GM23248 (cell line): Measurements from ENCODE around the gene BECN2. TPM values are rescaled to one million over a fixed set of nuclear protein-coding genes. Genes with fewer than 3 reads are reported as not detected.

ENCODE experiments used
- DNase-seq: peaks from one replicate; pipeline ENCODE4 v3.0.0-alpha.2; 2015
- H2AFZ ChIP-seq: fragments of 200-600 bp; sonication (generic); 2 replicates; pipeline ENCODE4 v1.6.1; 2016; ENCODE audit warnings: antibody characterized with exemption
- H3F3A ChIP-seq: fragments of 200-600 bp; sonication (generic); 2 replicates; pipeline ENCODE4 v1.6.1; 2016; ENCODE audit warnings: mild to moderate bottlenecking, antibody characterized with exemption, mixed run types; ENCODE audit not compliant: insufficient read depth
- H3K27ac ChIP-seq: fragments of 200-600 bp; sonication (generic); 2 replicates; pipeline ENCODE4 v1.5.1; 2016; ENCODE audit warnings: mild to moderate bottlenecking
- H3K27me3 ChIP-seq: fragments of 200-600 bp; sonication (generic); replicated peaks from 2 replicates; pipeline ENCODE4 v1.6.1; 2016; ENCODE audit warnings: mild to moderate bottlenecking; ENCODE audit not compliant: insufficient read depth
- H3K36me3 ChIP-seq: fragments of 200-600 bp; sonication (generic); 2 replicates; pipeline ENCODE4 v1.6.1; 2016; ENCODE audit warnings: low read depth, mild to moderate bottlenecking
- H3K4me1 ChIP-seq: fragments of 200-600 bp; sonication (generic); 2 replicates; pipeline ENCODE4 v1.6.1; 2016; ENCODE audit warnings: mild to moderate bottlenecking; ENCODE audit not compliant: insufficient read depth
- H3K4me2 ChIP-seq: fragments of 200-600 bp; sonication (generic); one replicate; pipeline ENCODE4 v1.6.1; 2016; ENCODE audit warnings: mild to moderate bottlenecking; ENCODE audit not compliant: unreplicated experiment
- H3K4me3 ChIP-seq: fragments of 200-600 bp; sonication (generic); 2 replicates; pipeline ENCODE4 v1.5.1; 2016; ENCODE audit warnings: mild to moderate bottlenecking
- H3K79me2 ChIP-seq: fragments of 200-600 bp; sonication (generic); 2 replicates; pipeline ENCODE4 v1.6.1; 2016; ENCODE audit warnings: mild to moderate bottlenecking; ENCODE audit not compliant: insufficient read depth
- H3K9ac ChIP-seq: fragments of 200-600 bp; sonication (generic); 2 replicates; pipeline ENCODE4 v1.6.1; 2016; ENCODE audit warnings: mild to moderate bottlenecking
- H3K9me2 ChIP-seq: fragments of 200-600 bp; sonication (generic); 2 replicates; pipeline ENCODE4 v1.6.1; 2016; ENCODE audit warnings: mixed run types, mild to moderate bottlenecking, moderate library complexity; ENCODE audit not compliant: insufficient read depth
- H3K9me3 ChIP-seq: fragments of 200-600 bp; sonication (generic); one replicate; pipeline ENCODE4 v1.6.1; 2017; ENCODE audit warnings: low read depth
- H4K20me1 ChIP-seq: fragments of 200-600 bp; sonication (generic); 2 replicates; pipeline ENCODE4 v1.6.0; 2016; ENCODE audit not compliant: insufficient read depth
- EZH2 ChIP-seq: fragments of 200-600 bp; sonication (generic); IDR thresholded peaks from 2 replicates; pipeline ENCODE4 v1.6.1; 2018; ENCODE audit warnings: antibody characterized with exemption, mild to moderate bottlenecking; ENCODE audit not compliant: insufficient read depth, poor library complexity, severe bottlenecking
- EZH2phosphoT487 ChIP-seq: fragments of 200-600 bp; sonication (generic); IDR thresholded peaks from 2 replicates; pipeline ENCODE4 v1.6.1; 2018; ENCODE audit warnings: antibody characterized with exemption, moderate library complexity, mild to moderate bottlenecking, low read depth; ENCODE audit not compliant: insufficient read depth
- WGBS, 2 experiments: methylation state at CpG; one replicate each; pipeline ENCODE4 v1.1.6; 2015 to 2017; ENCODE audit warnings: low lambda C conversion rate in 2 of 2, low coverage in 1 of 2; ENCODE audit errors: missing lambda C conversion rate in 2 of 2; 5-methylcytosine and 5-hydroxymethylcytosine counted together
- in situ Hi-C: fragments of 300-500 bp; cut with MboI; formaldehyde crosslinking; loops from 2 replicates; pipeline ENCODE4 v1.15.0; 2020
- polyA plus RNA-seq: library from polyadenylated mRNA; unstranded; fragments of >200 nt; fragmentation: Nextera tagmentation; extraction: Ambion mirVana; gene quantifications from 2 replicates; pipeline ENCODE4 v1.2.1, GENCODE V29; 2016
- total RNA-seq: library from RNA; depleted of rRNA; stranded (reverse); fragments of >200 nt; shearing (Covaris generic); gene quantifications from 2 replicates; pipeline ENCODE4 v1.2.3, GENCODE V29; 2014

BECN2 gene
- total and polyA plus RNA-seq, 2 experiments from 2014 or later, result not detected

- H4K20me1 ChIP-seq, result no peaks in the 10 kb centered on the region
- H3K27ac ChIP-seq, result no peak overlapping the region
- no peaks in the 10 kb centered on the region for H3K27me3 ChIP-seq
- in situ Hi-C loops, result no loop called here
- 0 out of 2 replicates have a peak overlapping the region, but pooled peaks have one; percentile 10 for H2AFZ ChIP-seq
- no peaks in the 10 kb centered on the region for H3K36me3 ChIP-seq
- H3F3A ChIP-seq, result no peaks in the 10 kb centered on the region
- H3K4me2 ChIP-seq, result no peak overlapping the region
- no peak for DNase-seq
- H3K79me2 ChIP-seq, result no peaks in the 10 kb centered on the region
- TF ChIP-seq EZH2phosphoT487 (no peak), EZH2 (no peak)
- no peaks in the 10 kb centered on the region for H3K4me1 ChIP-seq
- no peaks in the 10 kb centered on the region for H3K9me3 ChIP-seq
- H3K4me3 ChIP-seq, result no peak overlapping the region
- WGBS, 2 experiments, result 65 to 70% methylated on average over 5 of the region's 5 CpGs
- H3K9me2 ChIP-seq, result no peaks in the 10 kb centered on the region
- H3K9ac ChIP-seq, result no peak overlapping the region
Observed at GRCh38 chr1:241944300-241944699, 13.3 kb upstream of the BECN2 start.

DNA sequence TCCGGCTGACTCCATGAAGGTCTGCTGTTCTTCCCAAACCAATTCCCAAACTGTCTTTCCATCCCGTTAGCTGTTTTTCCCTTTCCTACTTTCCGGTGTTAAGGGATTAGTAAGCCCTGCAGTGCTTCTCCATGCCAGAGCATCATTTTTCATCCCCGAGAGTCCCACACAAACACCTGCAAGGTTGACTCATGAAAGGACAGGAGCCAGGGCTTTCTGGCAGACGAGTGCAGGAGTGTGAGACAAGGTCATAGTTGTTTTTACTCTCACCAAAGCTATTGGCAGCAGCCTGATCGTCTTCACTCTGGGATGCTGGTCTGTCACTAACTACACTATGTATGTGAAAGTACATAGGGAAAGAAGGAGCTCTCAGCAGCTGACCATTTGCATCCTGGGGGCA lies 10.2 kb upstream of the BECN2 start:
- H3K4me1 ChIP-seq, result peaks cover 9% of the 10 kb centered on the region; the same call in 1 of the 2 replicates
- no peaks in the 10 kb centered on the region for H3F3A ChIP-seq
- no peaks in the 10 kb centered on the region for H3K36me3 ChIP-seq
- H3K79me2 ChIP-seq, result no peaks in the 10 kb centered on the region
- H2AFZ ChIP-seq, result no peak overlapping the region
- TF ChIP-seq EZH2 (no peak), EZH2phosphoT487 (no peak)
- no peaks in the 10 kb centered on the region for H4K20me1 ChIP-seq
- H3K27ac ChIP-seq, result no peak overlapping the region
- H3K9me2 ChIP-seq, result no peaks in the 10 kb centered on the region
- no peak for DNase-seq
- in situ Hi-C loops, result no loop called here
- WGBS, 2 experiments, result 69 to 71% methylated on average over 6 of the region's 6 CpGs
- H3K4me3 ChIP-seq, result no peak overlapping the region
- no peak overlapping the region for H3K4me2 ChIP-seq
- no peaks in the 10 kb centered on the region for H3K9me3 ChIP-seq
- H3K27me3 ChIP-seq, result no peaks in the 10 kb centered on the region
- H3K9ac ChIP-seq, result no peak overlapping the region

DNA sequence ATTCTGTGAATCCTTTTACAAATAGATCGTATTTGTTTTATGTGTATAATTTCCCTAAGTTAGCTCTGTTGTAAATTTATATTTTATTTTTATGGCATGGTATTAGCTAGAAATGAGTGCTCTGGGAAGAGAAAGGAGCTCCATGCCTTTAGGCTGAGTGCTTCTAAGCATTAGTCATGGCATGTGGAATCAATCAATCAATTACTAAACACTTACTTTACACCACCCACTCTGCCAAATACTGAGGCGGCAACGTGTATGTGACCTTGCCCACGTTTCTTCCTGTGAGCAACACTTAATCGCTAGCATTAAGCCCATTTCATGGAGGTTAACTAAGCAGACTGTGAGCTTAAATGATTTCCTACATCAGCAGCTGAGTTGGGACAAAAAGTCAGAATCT lies 7.2 kb upstream of the BECN2 start:
- Histone ChIP-seq H3K27ac (peak overlapping the region; percentile 33), H3K9ac (no peak overlapping the region), H3K9me3 (no peaks in the 10 kb centered on the region), H2AFZ (0 out of 2 replicates have a peak overlapping the region, but pooled peaks have one; percentile 1), H3K9me2 (no peaks in the 10 kb centered on the region), H3F3A (no peaks in the 10 kb centered on the region), H3K4me3 (0 out of 2 replicates have a peak overlapping the region, but pooled peaks have one; percentile 5), H3K4me1 (peaks cover 9% of the 10 kb centered on the region; the same call in 1 of the 2 replicates), H3K27me3 (no peaks in the 10 kb centered on the region), H4K20me1 (no peaks in the 10 kb centered on the region), H3K36me3 (no peaks in the 10 kb centered on the region), H3K4me2 (peak overlapping the region; percentile 53), H3K79me2 (no peaks in the 10 kb centered on the region)
- DNase-seq, result peak; percentile 93
- WGBS, 2 experiments, result 1 to 3% methylated on average over 5 of the region's 5 CpGs
- TF ChIP-seq EZH2phosphoT487 (no peak), EZH2 (no peak)
- in situ Hi-C loops, result no loop called here

- Histone ChIP-seq H3K9me2 (no peaks in the 10 kb centered on the region), H3K9me3 (no peaks in the 10 kb centered on the region), H3F3A (no peaks in the 10 kb centered on the region), H4K20me1 (no peaks in the 10 kb centered on the region), H3K9ac (no peak overlapping the region), H2AFZ (no peak overlapping the region), H3K4me3 (no peak overlapping the region), H3K36me3 (no peaks in the 10 kb centered on the region), H3K79me2 (no peaks in the 10 kb centered on the region), H3K27ac (no peak overlapping the region), H3K27me3 (no peaks in the 10 kb centered on the region), H3K4me1 (no peaks in the 10 kb centered on the region), H3K4me2 (no peak overlapping the region)
- in situ Hi-C loops, result no loop called here
- 93 to 96% methylated on average over 2 of the region's 2 CpGs for WGBS, 2 experiments
- no peak for TF ChIP-seq EZH2phosphoT487
- no peak for TF ChIP-seq EZH2
- no peak for DNase-seq
Observed at GRCh38 chr1:241962153-241962552, 4.6 kb downstream of the BECN2 start.

DNA sequence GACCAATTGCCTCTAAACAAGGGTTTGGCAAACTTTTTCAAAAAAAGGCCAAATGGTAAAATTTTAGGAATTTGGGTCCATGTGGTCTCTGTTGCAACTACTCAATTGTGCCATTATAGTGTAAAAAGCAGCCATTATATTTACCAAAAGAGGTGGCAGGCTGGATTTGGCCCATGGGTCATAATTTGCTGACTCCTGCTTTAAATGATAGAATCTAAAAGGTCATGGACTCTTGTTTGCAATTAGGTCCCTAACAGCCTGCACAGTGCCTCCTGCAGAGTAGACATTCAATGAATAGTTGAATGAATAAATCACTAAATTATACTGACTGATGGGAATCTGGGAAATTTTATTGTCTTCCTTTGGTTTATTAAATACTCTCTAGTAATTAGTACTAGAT lies 6.2 kb downstream of the BECN2 start:
- H3K4me2 ChIP-seq, result no peak overlapping the region
- no peaks in the 10 kb centered on the region for H4K20me1 ChIP-seq
- no peak overlapping the region for H2AFZ ChIP-seq
- H3K4me3 ChIP-seq, result no peak overlapping the region
- no peaks in the 10 kb centered on the region for H3K27me3 ChIP-seq
- H3K9me2 ChIP-seq, result no peaks in the 10 kb centered on the region
- no peak overlapping the region for H3K27ac ChIP-seq
- no peak for TF ChIP-seq EZH2
- TF ChIP-seq EZH2phosphoT487, result no peak
- no peaks in the 10 kb centered on the region for H3F3A ChIP-seq
- H3K9me3 ChIP-seq, result no peaks in the 10 kb centered on the region
- H3K79me2 ChIP-seq, result no peaks in the 10 kb centered on the region
- H3K36me3 ChIP-seq, result no peaks in the 10 kb centered on the region
- DNase-seq, result no peak
- no peaks in the 10 kb centered on the region for H3K4me1 ChIP-seq
- in situ Hi-C loops, result no loop called here
- H3K9ac ChIP-seq, result no peak overlapping the region
